GM12874 (cell line): ENCODE measurements around the gene EHMT1.

Experiments
- TF ChIP-seq, protein P1 (sequence below): IDR thresholded peaks from 2 replicates; pipeline ENCODE4 v1.5.1; 2011; ENCODE audit warnings: low read depth, mild to moderate bottlenecking, control low read depth, low read length, moderate library complexity; ENCODE audit not compliant: insufficient read depth

EHMT1 gene

GRCh38 chr9:137739371-137740309, 120.8 kb downstream of the EHMT1 start:
- TF ChIP-seq, protein P1, sequence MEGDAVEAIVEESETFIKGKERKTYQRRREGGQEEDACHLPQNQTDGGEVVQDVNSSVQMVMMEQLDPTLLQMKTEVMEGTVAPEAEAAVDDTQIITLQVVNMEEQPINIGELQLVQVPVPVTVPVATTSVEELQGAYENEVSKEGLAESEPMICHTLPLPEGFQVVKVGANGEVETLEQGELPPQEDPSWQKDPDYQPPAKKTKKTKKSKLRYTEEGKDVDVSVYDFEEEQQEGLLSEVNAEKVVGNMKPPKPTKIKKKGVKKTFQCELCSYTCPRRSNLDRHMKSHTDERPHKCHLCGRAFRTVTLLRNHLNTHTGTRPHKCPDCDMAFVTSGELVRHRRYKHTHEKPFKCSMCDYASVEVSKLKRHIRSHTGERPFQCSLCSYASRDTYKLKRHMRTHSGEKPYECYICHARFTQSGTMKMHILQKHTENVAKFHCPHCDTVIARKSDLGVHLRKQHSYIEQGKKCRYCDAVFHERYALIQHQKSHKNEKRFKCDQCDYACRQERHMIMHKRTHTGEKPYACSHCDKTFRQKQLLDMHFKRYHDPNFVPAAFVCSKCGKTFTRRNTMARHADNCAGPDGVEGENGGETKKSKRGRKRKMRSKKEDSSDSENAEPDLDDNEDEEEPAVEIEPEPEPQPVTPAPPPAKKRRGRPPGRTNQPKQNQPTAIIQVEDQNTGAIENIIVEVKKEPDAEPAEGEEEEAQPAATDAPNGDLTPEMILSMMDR, result no peak

GRCh38 chr9:137740312-137740711, 121.5 kb downstream of the EHMT1 start:
- TF ChIP-seq, protein P1, result no peak

DNA sequence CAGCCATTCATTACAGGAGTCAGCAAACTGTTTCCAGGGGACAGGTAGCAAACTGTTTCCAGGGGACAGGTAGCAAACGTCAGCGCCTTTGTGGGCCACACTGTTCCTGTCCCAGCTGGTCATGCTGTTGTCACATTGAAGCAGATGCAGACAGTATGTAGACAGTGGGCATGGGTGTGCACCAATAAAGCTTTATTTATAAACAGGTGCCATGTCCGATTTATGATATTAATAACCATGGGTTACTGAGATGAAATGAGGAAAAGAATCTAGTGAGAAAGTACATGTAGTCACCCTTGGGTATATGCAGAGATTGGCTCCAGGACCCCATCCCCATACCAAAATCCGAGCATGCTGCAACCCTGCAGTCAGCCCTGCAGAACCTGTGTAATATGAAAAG, 122.5 kb downstream of the EHMT1 start:
- TF ChIP-seq, protein P1, result no peak

DNA sequence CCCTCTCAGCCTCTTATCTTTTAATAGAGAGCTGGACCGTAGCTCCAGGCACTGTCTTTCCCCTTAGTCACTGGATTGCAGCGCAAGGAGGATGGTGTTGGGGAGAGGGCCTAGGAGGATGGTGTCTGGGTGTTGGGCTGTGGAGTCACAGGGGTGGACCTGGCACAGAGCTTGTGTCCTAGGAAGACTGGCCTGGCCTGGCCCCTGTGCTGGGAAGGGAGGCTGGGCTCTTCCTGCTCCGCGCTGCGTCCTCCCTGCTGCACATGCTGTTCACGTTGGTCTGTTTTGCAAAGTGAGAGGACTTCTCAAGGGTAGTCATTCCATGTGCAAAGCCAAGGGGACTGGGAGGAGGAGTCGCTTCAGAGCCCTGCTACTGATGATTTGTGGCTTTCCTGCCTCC, 123.9 kb downstream of the EHMT1 start:
- TF ChIP-seq, protein P1, result no peak

DNA sequence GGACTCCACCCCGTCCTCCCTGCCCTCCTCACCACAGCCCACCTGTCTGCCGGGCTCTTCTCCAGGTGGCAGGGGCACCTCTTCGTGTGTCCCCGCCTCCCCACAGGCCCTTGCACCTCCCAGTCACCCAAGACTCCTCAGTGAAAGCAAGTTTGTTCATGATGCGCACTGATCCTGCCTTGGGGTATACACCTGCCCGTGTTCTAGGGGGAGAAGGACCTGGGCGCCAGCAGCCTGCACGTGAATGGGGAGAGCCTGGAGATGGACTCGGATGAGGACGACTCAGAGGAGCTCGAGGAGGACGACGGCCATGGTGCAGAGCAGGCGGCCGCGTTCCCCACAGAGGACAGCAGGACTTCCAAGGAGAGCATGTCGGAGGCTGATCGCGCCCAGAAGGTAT, 124.9 kb downstream of the EHMT1 start:
- TF ChIP-seq, protein P1, result no peak

- TF ChIP-seq, protein P1, result no peak
Measured at GRCh38 chr9:137744632-137745183, 125.9 kb downstream of the EHMT1 start.

- TF ChIP-seq, protein P1, result no peak
Measured at GRCh38 chr9:137745541-137745991, 126.8 kb downstream of the EHMT1 start.
